Measurements from ENCODE around the gene BCR.
"Not testable (repeated sequence)": the region's sequence is repeated elsewhere in the genome, so short reads cannot be mapped to it uniquely, and the experiment has no call there.

BCR gene

DNA sequence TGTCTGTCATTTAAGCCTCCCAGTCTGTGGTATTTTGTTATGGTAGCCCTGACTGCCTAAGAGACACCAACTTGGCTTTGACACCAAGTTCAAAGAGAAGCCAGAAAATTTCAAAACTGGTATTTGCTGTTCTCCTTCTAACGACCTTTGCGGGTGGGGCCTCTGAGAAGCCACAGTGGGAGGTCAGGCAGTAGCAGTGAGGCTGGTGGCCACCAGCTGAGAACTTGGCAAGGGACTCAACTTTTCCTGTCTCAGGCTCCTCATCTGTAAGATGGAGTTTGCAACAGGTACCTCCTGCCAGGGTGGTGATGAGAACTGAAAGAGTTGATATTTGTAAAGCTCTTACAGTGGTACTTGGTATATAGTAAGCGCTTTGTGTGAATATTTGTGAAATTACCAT, 183.4 kb downstream of the BCR start:
- no peak for TF ChIP-seq CTCF (IDR thresholded peaks at IDR 0.05; ENCODE audit: control insufficient read depth, insufficient read depth, low read depth, low read length, missing control alignments)
- no peak for DNase-seq (ENCODE audit: low read depth)
- no peak overlapping the region for H3K4me3 ChIP-seq (ENCODE audit: control insufficient read depth, low read depth, low read length)

DNA sequence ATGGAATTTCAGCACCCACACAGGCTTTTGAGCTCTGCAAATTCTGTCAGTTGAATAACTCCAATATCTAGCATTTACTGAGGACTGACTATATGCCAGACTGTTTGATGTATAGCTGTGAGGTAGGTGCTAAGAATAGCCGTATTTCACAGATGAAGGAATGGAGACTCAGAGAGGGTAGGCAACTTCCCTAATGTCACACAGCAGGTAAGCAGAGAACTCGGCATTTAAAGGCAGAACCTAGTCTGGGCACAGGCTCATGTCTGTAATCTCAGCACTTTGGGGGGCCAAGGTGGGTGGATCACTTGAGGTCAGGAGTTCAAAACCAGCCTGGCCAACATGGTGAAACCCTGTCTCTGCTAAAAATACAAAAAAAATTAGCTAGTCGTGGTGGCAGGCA, 184.1 kb downstream of the BCR start:
- no peak for DNase-seq (ENCODE audit: low read depth)
- H3K4me3 ChIP-seq (ENCODE audit: control insufficient read depth, low read depth, low read length): no peak overlapping the region
- no peak for TF ChIP-seq CTCF (IDR thresholded peaks at IDR 0.05; ENCODE audit: control insufficient read depth, insufficient read depth, low read depth, low read length, missing control alignments)

GRCh38 chr22:23365524-23365923, 185.2 kb downstream of the BCR start:
- H3K4me3 ChIP-seq (ENCODE audit: control insufficient read depth, low read depth, low read length): no peak overlapping the region
- DNase-seq (ENCODE audit: low read depth): no peak
- TF ChIP-seq CTCF (IDR thresholded peaks at IDR 0.05; ENCODE audit: control insufficient read depth, insufficient read depth, low read depth, low read length, missing control alignments): no peak

DNA sequence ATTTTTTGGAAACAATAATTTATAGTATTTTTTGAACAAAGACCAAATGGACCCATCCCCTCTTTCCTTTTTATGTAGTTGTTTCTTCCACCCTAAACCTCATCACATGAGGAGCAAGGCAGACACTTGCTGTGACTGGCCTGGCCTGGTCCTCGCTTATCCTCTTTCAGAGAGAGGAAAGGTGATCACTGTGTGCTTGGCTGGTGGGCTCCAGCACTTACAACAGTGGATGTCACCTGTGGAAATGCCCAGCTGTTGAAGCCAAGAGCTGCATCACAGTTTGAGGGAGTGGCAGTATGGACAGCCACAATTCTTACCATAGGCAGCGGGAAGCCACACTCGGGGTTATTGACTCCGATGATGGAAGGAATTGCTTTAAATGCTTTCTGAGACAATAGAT, 185.7 kb downstream of the BCR start:
- TF ChIP-seq CTCF (IDR thresholded peaks at IDR 0.05; ENCODE audit: control insufficient read depth, insufficient read depth, low read depth, low read length, missing control alignments): no peak
- H3K4me3 ChIP-seq (ENCODE audit: control insufficient read depth, low read depth, low read length): no peak overlapping the region
- no peak for DNase-seq (ENCODE audit: low read depth)

GRCh38 chr22:23367196-23367595, 186.9 kb downstream of the BCR start:
- not testable (repeated sequence) for H3K4me3 ChIP-seq (ENCODE audit: control insufficient read depth, low read depth, low read length); DNase-seq (ENCODE audit: low read depth)

All from AG09309 (cell line).